PC-3 (cell line): ENCODE data around the gene HEMGN.

Source experiments
- EZH2 ChIP-seq: fragments of 300-600 bp; sonication (generic); IDR thresholded peaks from one replicate; pipeline ENCODE4 v1.6.1; 2017; ENCODE audit warnings: antibody characterized with exemption, mild to moderate bottlenecking, low read length; ENCODE audit not compliant: unreplicated experiment
- TF ChIP-seq, protein P1 (sequence below): fragments of 300-600 bp; sonication (generic); conservative IDR thresholded peaks from 2 replicates; pipeline ENCODE4 v1.5.1; 2017; ENCODE audit warnings: antibody characterized with exemption, low read depth, mild to moderate bottlenecking, low read length

DNA sequence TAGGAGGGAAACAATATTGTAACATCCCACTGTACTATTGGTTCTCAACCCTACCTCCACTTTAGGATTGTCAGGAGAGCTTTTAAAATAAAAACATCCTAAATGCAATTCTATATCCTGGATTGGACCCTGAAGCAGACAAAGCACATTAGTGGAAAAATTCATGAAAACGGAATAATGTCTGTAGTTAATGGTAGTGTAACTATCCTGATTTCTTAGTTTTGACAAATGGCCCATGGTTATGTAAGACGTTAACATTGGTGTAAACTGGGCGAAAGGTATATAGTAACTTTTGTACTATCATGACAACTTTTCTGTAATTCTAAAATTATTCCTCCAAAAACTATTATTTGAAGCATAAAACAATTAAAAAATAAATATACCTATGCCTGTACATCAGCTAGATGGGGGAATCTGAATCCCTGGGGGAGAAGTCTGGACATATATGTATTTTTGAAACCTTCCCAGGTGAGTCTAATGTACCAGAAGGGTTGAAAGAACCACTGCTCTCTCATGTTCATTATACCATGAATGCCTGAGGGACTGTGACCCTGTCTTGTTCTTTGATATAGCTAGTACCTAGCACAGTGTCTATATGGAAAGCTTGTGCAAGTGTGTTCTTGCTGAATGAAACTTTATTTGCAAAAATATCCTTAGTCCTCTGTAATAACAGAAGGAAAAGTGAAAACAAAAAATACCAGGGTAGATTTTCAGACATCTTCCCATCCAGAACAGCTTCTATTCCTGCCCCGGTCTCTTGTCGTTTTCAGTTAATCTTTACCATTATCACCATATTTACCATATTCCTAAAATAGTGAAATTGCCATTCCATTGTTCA lies 12.3 kb downstream of the HEMGN start:
- TF ChIP-seq, protein P1, sequence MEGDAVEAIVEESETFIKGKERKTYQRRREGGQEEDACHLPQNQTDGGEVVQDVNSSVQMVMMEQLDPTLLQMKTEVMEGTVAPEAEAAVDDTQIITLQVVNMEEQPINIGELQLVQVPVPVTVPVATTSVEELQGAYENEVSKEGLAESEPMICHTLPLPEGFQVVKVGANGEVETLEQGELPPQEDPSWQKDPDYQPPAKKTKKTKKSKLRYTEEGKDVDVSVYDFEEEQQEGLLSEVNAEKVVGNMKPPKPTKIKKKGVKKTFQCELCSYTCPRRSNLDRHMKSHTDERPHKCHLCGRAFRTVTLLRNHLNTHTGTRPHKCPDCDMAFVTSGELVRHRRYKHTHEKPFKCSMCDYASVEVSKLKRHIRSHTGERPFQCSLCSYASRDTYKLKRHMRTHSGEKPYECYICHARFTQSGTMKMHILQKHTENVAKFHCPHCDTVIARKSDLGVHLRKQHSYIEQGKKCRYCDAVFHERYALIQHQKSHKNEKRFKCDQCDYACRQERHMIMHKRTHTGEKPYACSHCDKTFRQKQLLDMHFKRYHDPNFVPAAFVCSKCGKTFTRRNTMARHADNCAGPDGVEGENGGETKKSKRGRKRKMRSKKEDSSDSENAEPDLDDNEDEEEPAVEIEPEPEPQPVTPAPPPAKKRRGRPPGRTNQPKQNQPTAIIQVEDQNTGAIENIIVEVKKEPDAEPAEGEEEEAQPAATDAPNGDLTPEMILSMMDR, result no peak
- TF ChIP-seq EZH2, result no peak
